HepG2 (cell line): ENCODE measurements around the gene ABRACL.

ENCODE experiments used
- ADNP ChIP-seq: sonication (generic); formaldehyde crosslinking; IDR thresholded peaks from 2 replicates; pipeline ENCODE4 v1.4.0; 2020; ENCODE audit warnings: missing genetic modification reagents
- BRCA1 ChIP-seq: sonication (generic); formaldehyde crosslinking; IDR thresholded peaks from 2 replicates; pipeline ENCODE4 v1.4.0; 2020; ENCODE audit warnings: missing genetic modification reagents
- CBFB ChIP-seq: sonication (generic); formaldehyde crosslinking; IDR thresholded peaks from 2 replicates; pipeline ENCODE4 v1.4.0; 2020; ENCODE audit warnings: missing genetic modification reagents
- CEBPB ChIP-seq: IDR thresholded peaks from 2 replicates; pipeline ENCODE4 v1.6.1; 2011; ENCODE audit warnings: low read depth, low read length, improper control_type of control experiment, borderline replicate concordance
- CREB1 ChIP-seq, 2 experiments: fragments of 450-650 bp in 1 of 2; IDR thresholded peaks; 2 replicates each; pipeline ENCODE4 v1.6.1; 2016 to 2017; ENCODE audit warnings: control low read depth in 1 of 2, mild to moderate bottlenecking in 1 of 2, missing compliant biosample characterization in 1 of 2, missing genetic modification characterization in 1 of 2
- MAFF ChIP-seq: IDR thresholded peaks from 2 replicates; pipeline ENCODE4 v1.6.1; 2011; ENCODE audit warnings: low read depth, low read length, improper control_type of control experiment
- MED1 ChIP-seq: sonication (generic); formaldehyde crosslinking; IDR thresholded peaks from 2 replicates; pipeline ENCODE4 v1.4.0; 2020; ENCODE audit warnings: missing genetic modification reagents
- NR3C1 ChIP-seq: sonication (generic); formaldehyde crosslinking; IDR thresholded peaks from 2 replicates; pipeline ENCODE4 v1.4.0; 2020; ENCODE audit warnings: missing genetic modification reagents
- TCF7 ChIP-seq: sonication (generic); IDR thresholded peaks from 2 replicates; pipeline ENCODE4 v1.6.1; 2016; ENCODE audit warnings: antibody characterized with exemption, low read depth
- ZBTB8A ChIP-seq: sonication (generic); formaldehyde crosslinking; IDR thresholded peaks from 2 replicates; pipeline ENCODE4 v1.4.0; 2020; ENCODE audit warnings: mild to moderate bottlenecking, low read depth, missing genetic modification reagents, borderline replicate concordance
- ZGPAT ChIP-seq: IDR thresholded peaks from 2 replicates; pipeline ENCODE4 v1.6.1; 2016; ENCODE audit warnings: mild to moderate bottlenecking
- ZNF274 ChIP-seq: sonication (generic); formaldehyde crosslinking; IDR thresholded peaks from 2 replicates; pipeline ENCODE4 v1.5.1; 2020; ENCODE audit warnings: mild to moderate bottlenecking, missing genetic modification reagents
- TF ChIP-seq, protein P1 (sequence below): sonication (generic); formaldehyde crosslinking; IDR thresholded peaks from 2 replicates; pipeline ENCODE4 v1.5.0; 2020; ENCODE audit warnings: mild to moderate bottlenecking, missing genetic modification reagents, moderate library complexity
- TF ChIP-seq, protein P2 (sequence below): sonication (generic); formaldehyde crosslinking; conservative IDR thresholded peaks from 2 replicates; pipeline ENCODE4 v1.4.0; 2020; ENCODE audit warnings: missing genetic modification reagents

- no peak for TF ChIP-seq MED1 (CRISPR knock-in tag)
- TF ChIP-seq CREB1 (IDR thresholded peaks at IDR 0.05), result no peak
- TF ChIP-seq CREB1 (CRISPR knock-in tag; IDR thresholded peaks at IDR 0.05), result no peak
- TF ChIP-seq, protein P1, sequence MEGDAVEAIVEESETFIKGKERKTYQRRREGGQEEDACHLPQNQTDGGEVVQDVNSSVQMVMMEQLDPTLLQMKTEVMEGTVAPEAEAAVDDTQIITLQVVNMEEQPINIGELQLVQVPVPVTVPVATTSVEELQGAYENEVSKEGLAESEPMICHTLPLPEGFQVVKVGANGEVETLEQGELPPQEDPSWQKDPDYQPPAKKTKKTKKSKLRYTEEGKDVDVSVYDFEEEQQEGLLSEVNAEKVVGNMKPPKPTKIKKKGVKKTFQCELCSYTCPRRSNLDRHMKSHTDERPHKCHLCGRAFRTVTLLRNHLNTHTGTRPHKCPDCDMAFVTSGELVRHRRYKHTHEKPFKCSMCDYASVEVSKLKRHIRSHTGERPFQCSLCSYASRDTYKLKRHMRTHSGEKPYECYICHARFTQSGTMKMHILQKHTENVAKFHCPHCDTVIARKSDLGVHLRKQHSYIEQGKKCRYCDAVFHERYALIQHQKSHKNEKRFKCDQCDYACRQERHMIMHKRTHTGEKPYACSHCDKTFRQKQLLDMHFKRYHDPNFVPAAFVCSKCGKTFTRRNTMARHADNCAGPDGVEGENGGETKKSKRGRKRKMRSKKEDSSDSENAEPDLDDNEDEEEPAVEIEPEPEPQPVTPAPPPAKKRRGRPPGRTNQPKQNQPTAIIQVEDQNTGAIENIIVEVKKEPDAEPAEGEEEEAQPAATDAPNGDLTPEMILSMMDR (CRISPR knock-in tag), result no peak
- TF ChIP-seq BRCA1, result no peak
- TF ChIP-seq ZNF274 (CRISPR knock-in tag), result no peak
- TF ChIP-seq ZGPAT (CRISPR knock-in tag), result no peak
- TF ChIP-seq, protein P2, sequence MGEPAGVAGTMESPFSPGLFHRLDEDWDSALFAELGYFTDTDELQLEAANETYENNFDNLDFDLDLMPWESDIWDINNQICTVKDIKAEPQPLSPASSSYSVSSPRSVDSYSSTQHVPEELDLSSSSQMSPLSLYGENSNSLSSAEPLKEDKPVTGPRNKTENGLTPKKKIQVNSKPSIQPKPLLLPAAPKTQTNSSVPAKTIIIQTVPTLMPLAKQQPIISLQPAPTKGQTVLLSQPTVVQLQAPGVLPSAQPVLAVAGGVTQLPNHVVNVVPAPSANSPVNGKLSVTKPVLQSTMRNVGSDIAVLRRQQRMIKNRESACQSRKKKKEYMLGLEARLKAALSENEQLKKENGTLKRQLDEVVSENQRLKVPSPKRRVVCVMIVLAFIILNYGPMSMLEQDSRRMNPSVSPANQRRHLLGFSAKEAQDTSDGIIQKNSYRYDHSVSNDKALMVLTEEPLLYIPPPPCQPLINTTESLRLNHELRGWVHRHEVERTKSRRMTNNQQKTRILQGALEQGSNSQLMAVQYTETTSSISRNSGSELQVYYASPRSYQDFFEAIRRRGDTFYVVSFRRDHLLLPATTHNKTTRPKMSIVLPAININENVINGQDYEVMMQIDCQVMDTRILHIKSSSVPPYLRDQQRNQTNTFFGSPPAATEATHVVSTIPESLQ, result no peak
- no peak for TF ChIP-seq TCF7
- no peak for TF ChIP-seq MAFF
- no peak for TF ChIP-seq CEBPB
- no peak for TF ChIP-seq NR3C1 (CRISPR knock-in tag)
- no peak for TF ChIP-seq ZBTB8A (CRISPR knock-in tag)
- TF ChIP-seq ADNP, result no peak
- no peak for TF ChIP-seq CBFB
Observed at GRCh38 chr6:139066080-139066479, 37.5 kb downstream of the ABRACL start.
